Retina (tissue), 1 donor: Measurements from ENCODE around the gene NTS.

Experiments
- DNase-seq: peaks from one replicate; pipeline ENCODE4 v3.0.0-alpha.2; 2016

The NTS gene

GRCh38 chr12:85923767-85924331 lies 49.8 kb downstream of the NTS start:
- no peak for DNase-seq

GRCh38 chr12:85927166-85927565 lies 53.1 kb downstream of the NTS start:
- DNase-seq: no peak
